Ascending aorta (tissue), 2 donors: ENCODE data around the gene FMN1. TPM values are rescaled to one million over a fixed set of nuclear protein-coding genes. Genes with fewer than 3 reads are reported as not detected.

ENCODE experiments used
- DNase-seq, 2 donors: peaks; one replicate each; pipeline ENCODE4 v3.0.0-alpha.2; 2019; ENCODE audit warnings: low spot score in 2 of 2
- H3K27ac ChIP-seq, 2 donors: fragments of 200-600 bp; sonication (generic); one replicate each; pipeline ENCODE4 v1.5.1; 2016 to 2017; ENCODE audit warnings: mild to moderate bottlenecking in 1 of 2
- H3K27me3 ChIP-seq: fragments of 200-600 bp; sonication (generic); one replicate; pipeline ENCODE4 v1.5.1; 2017
- H3K36me3 ChIP-seq, 2 donors: fragments of 200-600 bp; sonication (generic); one replicate each; pipeline ENCODE4 v1.5.1; 2016
- H3K4me1 ChIP-seq, 2 donors: fragments of 200-600 bp; sonication (generic); one replicate each; pipeline ENCODE4 v1.5.1; 2016 to 2017; ENCODE audit warnings: mild to moderate bottlenecking in 1 of 2
- H3K4me3 ChIP-seq, 2 donors: fragments of 200-600 bp; sonication (generic); one replicate each; pipeline ENCODE4 v1.5.1; 2016 to 2017; ENCODE audit warnings: mild to moderate bottlenecking in 1 of 2
- H3K9me3 ChIP-seq, 2 donors: fragments of 200-600 bp; sonication (generic); one replicate each; pipeline ENCODE4 v1.5.1; 2016
- CTCF ChIP-seq, 3 experiments: fragments of 200-600 bp in 2 of 3; fragments of 450-650 bp in 1 of 3; sonication (generic) in 2 of 3; IDR thresholded peaks; one replicate each; pipeline ENCODE4 v1.5.1; 2016 to 2019; ENCODE audit warnings: antibody characterized with exemption in 3 of 3, mild to moderate bottlenecking in 1 of 3, moderate library complexity in 1 of 3
- intact Hi-C: fragments of 100-400 bp; cut with DNase I; formaldehyde crosslinking; loops from one replicate; pipeline ENCODE4 v1.15.1; 2023
- total RNA-seq: library from RNA; depleted of rRNA; stranded (reverse); fragments of >200 nt; gene quantifications from one replicate; pipeline ENCODE4 v1.1.0, GENCODE V29; 2016

Gene FMN1
- total RNA-seq, 1 donor from 2014 or later, result 4.3 TPM

DNA sequence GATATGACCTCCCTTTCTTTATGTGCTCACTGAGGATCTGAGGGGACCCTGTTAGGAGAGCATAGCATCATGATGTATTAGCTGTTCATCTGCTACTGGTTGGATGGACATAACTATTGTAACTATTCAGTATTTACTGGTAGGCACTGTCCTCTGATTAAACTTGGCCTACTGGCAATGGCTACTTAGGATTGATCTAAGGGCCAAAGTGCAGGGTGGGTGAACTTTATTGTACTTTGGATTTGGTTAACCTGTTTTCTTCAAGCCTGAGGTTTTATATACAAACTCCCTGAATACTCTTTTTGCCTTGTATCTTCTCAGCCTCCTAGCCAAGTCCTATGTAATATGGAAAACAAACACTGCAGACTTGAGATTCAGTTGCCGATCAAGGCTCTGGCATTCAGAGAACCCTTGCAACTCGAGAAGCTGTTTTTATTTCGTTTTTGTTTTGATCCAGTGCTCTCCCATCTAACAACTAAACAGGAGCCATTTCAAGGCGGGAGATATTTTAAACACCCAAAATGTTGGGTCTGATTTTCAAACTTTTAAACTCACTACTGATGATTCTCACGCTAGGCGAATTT, 461.8 kb downstream of the FMN1 start:
- intact Hi-C loops, result no loop called here
- H3K36me3 ChIP-seq, result no peaks in the 10 kb centered on the region
- no peak for TF ChIP-seq CTCF (IDR thresholded peaks at IDR 0.05)

GRCh38 chr15:32730677-32731654, 463.5 kb downstream of the FMN1 start:
- no peak for DNase-seq

More for the DNA sequence above, 461.8 kb downstream of the FMN1 start:
- Histone ChIP-seq H3K27me3 (no peaks in the 10 kb centered on the region), H3K4me1 (no peaks in the 10 kb centered on the region), H3K27ac (no peak overlapping the region), H3K9me3 (peaks cover 0 to 6% of the 10 kb centered on the region in 2 donors), H3K4me3 (no peak overlapping the region)
- DNase-seq, result no peak

DNA sequence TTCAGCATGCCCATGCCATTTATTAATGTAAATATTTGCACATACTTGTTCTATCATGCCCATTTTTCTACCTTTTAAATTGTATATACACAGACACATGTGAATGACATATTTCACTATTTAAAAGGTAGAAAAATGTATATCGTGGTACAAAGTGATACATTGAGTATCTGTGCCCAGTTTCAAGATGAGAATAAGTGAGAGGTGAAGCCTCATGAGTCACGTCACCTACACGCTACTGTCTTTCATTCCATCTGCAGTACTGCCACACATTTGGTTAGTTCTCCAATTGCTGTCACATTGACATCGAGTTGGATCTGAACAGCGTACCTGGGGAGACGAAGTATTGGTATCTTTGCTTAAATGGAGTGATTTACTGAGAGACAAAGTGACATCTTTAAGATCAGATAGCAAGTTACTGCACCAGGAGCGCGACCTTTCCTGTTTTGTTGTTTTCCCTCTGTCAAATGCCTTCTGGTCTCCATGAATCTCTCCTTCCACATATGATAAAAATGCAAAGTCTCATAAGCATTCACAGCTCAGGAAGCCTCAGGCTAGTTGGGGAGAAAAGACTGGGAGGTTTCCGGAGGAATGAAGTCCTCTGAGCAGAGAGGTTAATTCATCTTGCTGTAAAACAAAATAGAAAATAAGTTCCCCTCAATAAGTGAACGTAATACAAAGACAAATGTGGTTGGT, 464.7 kb downstream of the FMN1 start:
- H3K36me3 ChIP-seq, result no peaks in the 10 kb centered on the region
- H3K4me1 ChIP-seq, result no peaks in the 10 kb centered on the region
- DNase-seq, result no peak
- intact Hi-C loops, result no loop called here
- H3K27me3 ChIP-seq, result no peaks in the 10 kb centered on the region
- peaks cover 0 to 6% of the 10 kb centered on the region in 2 donors for H3K9me3 ChIP-seq
- no peak for TF ChIP-seq CTCF (IDR thresholded peaks at IDR 0.05)
- H3K4me3 ChIP-seq, result no peak overlapping the region
- no peak overlapping the region for H3K27ac ChIP-seq

More at GRCh38 chr15:32730677-32731654, 463.5 kb downstream of the FMN1 start:
- H3K27ac ChIP-seq, result no peak overlapping the region
- no peaks in the 10 kb centered on the region for H3K27me3 ChIP-seq
- intact Hi-C loops, result no loop called here
- H3K36me3 ChIP-seq, result no peaks in the 10 kb centered on the region
- peaks cover 0 to 6% of the 10 kb centered on the region in 2 donors for H3K9me3 ChIP-seq
- no peaks in the 10 kb centered on the region for H3K4me1 ChIP-seq
- H3K4me3 ChIP-seq, result no peak overlapping the region
- no peak for TF ChIP-seq CTCF (IDR thresholded peaks at IDR 0.05)

DNA sequence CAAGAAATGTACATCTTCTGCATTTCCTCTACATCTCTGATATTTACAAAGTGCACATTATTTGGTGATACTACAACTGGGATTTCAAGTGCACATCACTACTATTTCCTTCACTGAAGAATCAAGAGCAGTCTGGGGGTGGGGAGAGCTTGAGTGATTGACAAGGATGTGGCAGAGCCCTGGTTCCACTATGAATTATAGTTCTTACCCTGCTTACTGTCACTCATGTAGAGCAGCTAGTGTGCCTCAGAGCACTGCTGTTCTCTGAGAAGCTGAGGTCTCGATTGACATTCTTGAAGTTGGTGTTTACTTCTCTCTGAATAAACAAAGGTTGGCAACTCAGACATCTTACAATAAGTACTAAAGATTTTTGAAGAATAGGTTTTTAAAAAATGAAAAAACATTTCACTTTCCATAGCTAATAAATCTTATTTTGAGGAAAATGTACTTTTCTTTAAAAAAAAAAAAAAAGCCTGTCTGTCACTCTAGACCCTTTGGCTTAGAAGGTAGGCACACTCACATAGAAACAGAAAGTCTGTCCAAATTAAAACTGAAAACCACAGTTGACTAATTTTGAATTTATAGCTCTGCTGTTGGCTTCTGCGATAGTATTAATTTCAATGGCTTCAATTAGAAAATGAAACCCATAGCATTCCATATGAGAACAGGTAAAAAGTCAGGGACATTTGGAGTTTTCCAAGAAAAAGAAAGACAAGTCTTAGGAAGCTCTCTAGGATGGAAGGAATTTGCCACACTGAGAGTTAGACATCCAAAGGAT, 471.2 kb downstream of the FMN1 start:
- intact Hi-C loops, result no loop called here

More for the DNA sequence above, 471.2 kb downstream of the FMN1 start:
- Histone ChIP-seq H3K4me3 (no peak overlapping the region), H3K9me3 (peaks cover 0 to 5% of the 10 kb centered on the region in 2 donors), H3K27me3 (peaks cover 3% of the 10 kb centered on the region), H3K36me3 (no peaks in the 10 kb centered on the region), H3K4me1 (no peaks in the 10 kb centered on the region), H3K27ac (no peak overlapping the region)
- no peak for TF ChIP-seq CTCF (IDR thresholded peaks at IDR 0.05)
- DNase-seq, result no peak
